Heart left ventricle (tissue), 13 donors: ENCODE data around the gene ASAP2.

Experiments
- CTCF ChIP-seq, 12 donors: fragments of 200-600 bp; sonication (generic) in 4 of 12; IDR thresholded peaks; one replicate each; pipeline versions ENCODE4 v1.5.0 to v1.8.0; 2018 to 2022; ENCODE audit warnings: antibody characterized with exemption in 12 of 12, mild to moderate bottlenecking in 5 of 12
- POLR2A ChIP-seq, 2 donors: fragments of 450-650 bp; IDR thresholded peaks; one replicate each; pipeline ENCODE4 v1.6.1; 2017; ENCODE audit warnings: antibody characterized with exemption in 2 of 2, mild to moderate bottlenecking in 2 of 2, moderate library complexity in 2 of 2
- donor health status: ischemic (EF 13 %, LVEDD 7.1; RV severe dilation, severe dysfunction).
- donor health status: DM: no; HTN: yes; CAD: no.
- donor health status: DM: no; HTN: no; CAD: no.
- donor health status: ischemic (EF 25% LVEDD 6.9; RV normal size, moderate dysfunction).
- donor health status: ischemic (EF 25% LVEDD 5.7; RV mildly dilated, moderate dysfunction).
- donor health status: ischemic (EF 35%, LVEDD 5.7; RV mildly dilated, moderate dysfunction).
- donor health status: nonischemic (EF 11% LVEDD 7.7; RV severe dilation, severe dysfunction).
- donor health status: DM: yes; HTN: yes; CAD: no.
- donor health status: PGD.
- donor health status: ischemic (EF 29% LVEDD 5.4; RV normal size, mild dysfunction).
- donor health status: nonischemic (EF 23%, LVEDD 6.1; RV moderate dilation, normal function).

GRCh38 chr2:9307535-9307934, 100.9 kb downstream of the ASAP2 start:
- TF ChIP-seq CTCF (IDR thresholded peaks at IDR 0.05) (no peak), POLR2A (IDR thresholded peaks at IDR 0.05) (no peak)
